A673 (cell line): ENCODE results near the gene S100A10.

Experiments used
- CTCF ChIP-seq: fragments of 300-800, 200-600 bp; sonication (generic); conservative IDR thresholded peaks from 2 replicates; pipeline ENCODE4 v1.5.1; 2017; ENCODE audit warnings: low read depth, mild to moderate bottlenecking, antibody characterized with exemption, low read length, moderate library complexity, mixed read lengths
- EZH2 ChIP-seq: fragments of 200-600 bp; sonication (generic); IDR thresholded peaks from 2 replicates; pipeline ENCODE4 v1.6.1; 2017; ENCODE audit warnings: borderline replicate concordance, low read depth, mild to moderate bottlenecking, mixed read lengths, antibody characterized with exemption, low read length; ENCODE audit not compliant: poor library complexity, severe bottlenecking

GRCh38 chr1:151975311-151976014 lies 18.2 kb downstream of the S100A10 start:
- TF ChIP-seq CTCF: no peak
- no peak for TF ChIP-seq EZH2
